ENCODE results near the gene PPY.
"Not testable (repeated sequence)": the region's sequence is repeated elsewhere in the genome, so short reads cannot be mapped to it uniquely, and the experiment has no call there.

Gene PPY

DNA sequence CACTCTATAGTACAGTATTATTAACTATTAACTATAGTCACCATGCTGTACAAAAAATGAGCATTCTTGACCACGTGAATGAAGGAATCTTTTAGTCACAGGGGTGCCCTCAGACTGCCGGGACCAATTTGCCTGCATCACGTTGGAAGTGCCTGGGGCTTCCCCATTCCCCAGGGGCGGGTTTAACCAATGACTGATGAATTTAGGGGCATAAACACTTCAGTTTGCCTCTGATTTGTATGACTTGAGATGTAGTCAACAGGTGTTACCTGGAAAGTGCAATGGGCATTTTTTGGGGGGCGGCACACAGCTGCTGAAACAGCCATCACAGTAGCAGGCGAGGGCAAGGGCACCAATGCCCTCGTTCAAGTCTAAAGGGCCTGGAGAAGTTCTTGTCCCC, 20.2 kb upstream of the PPY start:
- no peak for FAIRE-seq

DNA sequence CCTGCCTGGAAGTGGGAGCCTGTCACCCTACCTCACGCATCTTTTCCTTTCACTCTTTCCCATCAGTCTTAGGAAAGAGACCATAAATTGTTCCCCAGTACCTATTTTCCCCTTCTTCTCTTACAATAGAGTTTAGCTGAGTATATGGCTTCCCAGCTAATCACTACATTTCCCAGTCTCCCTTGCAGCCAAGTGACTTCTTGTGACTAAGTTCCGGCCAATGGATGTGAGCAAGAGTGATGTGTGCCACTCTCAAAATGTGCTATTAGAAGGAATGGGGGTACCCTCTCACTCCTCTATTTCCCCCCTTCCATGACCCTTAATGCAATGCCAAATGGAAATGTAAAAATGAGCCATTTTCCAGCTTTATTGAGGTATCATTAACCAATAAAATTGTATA, 19.7 kb upstream of the PPY start:
- FAIRE-seq: no peak

DNA sequence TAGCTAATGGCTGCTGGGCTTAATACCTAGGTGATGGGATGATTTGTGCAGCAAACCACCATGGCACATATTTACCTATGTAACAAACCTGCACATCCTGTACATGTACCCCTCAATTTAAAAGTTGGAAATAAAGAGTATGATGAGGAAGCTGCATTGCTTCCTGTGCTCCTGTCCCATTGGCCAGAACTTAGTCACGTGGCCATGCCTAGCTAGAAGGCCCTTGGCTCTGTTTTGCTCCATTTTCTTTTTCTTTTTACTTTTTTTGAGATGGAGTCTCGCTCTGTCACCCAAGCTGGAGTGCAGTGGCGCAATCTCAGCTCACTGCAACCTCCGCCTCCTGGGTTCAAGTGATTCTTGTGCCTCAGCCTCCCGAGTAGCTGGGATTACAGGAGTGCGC, 19.0 kb upstream of the PPY start:
- FAIRE-seq: not testable (repeated sequence)

DNA sequence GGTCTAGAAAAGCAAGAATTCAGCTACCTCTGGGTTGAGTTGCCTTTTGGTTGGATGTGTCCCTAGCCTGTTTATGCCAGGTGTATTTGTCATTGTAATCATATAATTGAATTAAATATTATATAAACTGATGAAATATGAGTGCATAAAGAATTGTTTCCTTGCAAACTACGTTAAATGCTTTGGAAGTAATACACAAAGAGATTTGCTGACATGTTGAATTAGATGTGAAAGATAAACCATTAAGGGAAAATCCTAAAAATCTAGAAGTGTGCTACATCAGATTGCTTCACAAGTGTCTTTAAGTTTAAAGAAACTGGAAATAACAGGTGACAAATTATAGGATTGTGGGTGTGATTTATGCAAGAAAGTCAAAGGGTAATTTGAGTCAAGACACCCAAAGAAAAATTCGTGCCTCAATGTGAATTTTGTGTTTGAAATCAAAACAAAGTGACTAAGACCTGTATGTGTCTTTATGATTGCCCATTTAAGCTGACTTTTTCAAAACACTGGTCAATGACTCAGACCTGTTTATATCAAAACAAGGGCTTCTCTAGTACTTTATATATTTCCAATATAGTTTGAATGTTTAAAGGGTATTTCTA, 16.6 kb upstream of the PPY start:
- no peak for FAIRE-seq

DNA sequence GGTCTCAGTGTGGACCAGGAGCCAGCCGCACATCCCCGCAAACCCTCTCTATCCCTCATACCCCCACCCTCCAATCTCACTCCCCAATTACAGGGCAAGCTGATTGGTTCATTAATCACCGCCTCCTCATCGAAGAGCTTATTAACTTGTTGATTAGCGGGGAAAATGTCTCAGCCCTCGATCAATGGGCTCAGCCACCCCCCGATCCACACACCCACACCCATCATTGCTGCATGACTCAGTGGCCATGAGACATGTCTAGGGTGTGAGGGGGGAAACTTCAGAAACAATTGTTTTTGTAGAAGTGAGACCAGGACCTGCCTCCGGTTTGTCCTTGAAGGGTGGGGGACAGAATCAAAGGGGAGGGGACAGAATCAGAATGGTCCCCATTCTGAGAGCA, 13.9 kb upstream of the PPY start:
- no peak for FAIRE-seq

DNA sequence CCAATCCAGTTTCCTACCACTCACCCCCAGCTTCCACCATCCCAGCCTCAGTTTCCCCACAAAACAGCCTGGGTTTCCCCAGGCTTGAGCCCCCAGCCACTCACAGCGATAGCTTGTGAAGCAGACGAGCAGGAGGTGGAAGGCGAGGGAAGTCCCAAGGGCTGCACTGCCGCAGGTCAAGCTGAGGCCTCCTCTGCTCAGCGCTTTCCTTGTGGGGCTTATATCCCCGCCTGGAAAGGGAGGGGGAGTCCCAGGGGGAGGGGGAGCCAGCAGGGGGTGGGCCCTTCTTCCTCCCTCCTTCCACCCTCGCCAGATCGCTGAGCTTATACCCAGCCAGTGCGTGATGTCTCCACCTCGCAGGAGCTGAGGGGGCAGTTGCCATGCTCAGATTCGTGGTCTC, 11.5 kb upstream of the PPY start, which contains the start of gene PYY:
Gene PYY, minus strand, starts transcription at position 195 of the 400 bp plus-strand sequence. CDS start 457 bp downstream, outside the sequence.
- FAIRE-seq: no peak

DNA sequence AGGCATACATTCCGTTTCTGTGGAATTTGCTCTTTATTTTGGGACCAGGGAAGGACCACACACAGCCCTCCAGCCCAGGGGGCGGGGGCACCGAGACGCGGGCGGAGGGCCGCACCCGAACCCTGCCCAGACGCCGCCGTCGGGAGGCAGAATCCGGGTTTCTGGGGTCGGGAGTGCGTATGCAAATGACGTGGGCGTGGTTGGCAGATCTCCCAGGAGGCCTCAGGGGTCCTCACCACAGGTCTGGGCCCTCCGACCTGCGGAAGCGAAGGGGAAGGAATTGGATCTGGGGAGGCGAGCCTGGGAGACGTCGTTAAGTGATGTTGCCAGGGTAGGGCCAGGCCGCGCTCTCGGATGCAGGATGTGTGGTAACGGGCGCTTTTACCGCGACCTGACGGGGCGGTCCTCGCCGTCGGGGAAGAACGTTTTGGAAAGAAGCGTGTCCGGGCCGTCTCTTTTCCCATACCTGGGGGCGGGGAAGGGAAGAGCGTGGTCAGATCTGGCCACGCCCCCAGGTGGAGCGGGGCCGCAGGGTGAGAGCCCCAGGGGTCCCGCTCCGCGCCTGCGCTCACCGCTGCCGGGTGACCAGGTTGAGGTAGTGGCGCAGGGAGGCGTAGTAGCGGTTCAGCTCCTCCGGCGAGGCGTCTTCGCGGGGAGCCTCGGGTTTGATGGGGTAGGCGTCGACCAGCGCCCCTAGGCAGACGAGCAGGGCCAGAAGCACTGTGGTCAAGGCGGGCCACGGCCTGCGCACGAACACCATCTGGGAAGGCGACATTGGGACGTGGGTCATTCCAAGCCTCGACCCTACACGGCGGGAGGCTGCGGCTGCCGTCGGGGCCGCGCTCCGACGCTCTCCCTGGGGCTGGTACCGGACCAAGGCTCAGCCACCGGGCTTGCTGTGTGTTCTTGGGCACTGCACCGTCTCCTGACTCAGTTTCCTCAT, 10.7 kb upstream of the PPY start:
- FAIRE-seq: no peak

DNA sequence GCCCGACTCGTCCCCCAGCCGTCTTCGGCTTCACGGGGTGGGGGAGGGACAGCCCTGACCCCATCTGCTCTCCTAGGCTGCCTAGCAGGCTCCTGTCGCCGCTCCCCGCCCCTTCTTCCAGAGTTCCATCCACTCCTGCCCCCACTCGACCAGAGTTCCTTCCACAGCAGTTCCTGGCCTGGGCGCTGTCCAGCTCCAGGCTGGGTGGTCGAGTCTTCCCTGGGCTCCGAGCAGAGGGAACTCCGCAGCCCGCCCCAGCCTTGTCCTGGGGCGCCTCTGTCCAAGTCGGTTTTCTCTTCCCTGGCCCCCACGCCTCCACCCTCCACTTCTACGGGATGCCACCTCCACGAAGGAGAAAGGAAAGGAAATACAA, 10.1 kb upstream of the PPY start:
- no peak for FAIRE-seq

DNA sequence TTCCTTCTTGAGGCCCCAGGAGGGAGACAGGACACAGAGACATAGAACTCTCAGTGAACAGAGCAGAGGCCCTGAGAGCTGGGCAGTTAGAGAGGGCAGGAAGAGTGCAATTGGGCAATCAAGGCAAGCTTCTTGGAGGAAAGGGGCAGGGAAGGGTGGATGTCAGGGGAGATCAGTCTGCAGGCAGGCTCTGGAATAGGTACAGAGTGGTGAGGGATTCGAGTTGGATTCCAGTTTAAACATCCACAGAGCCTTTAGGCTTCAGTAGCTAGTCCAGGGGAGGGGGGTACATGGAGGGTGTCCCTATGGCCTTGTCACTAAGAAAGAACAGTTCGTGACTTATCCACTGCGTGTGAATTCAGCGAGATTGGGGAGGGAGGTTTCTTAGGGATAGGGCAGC, 9.5 kb upstream of the PPY start:
- FAIRE-seq: no peak

DNA sequence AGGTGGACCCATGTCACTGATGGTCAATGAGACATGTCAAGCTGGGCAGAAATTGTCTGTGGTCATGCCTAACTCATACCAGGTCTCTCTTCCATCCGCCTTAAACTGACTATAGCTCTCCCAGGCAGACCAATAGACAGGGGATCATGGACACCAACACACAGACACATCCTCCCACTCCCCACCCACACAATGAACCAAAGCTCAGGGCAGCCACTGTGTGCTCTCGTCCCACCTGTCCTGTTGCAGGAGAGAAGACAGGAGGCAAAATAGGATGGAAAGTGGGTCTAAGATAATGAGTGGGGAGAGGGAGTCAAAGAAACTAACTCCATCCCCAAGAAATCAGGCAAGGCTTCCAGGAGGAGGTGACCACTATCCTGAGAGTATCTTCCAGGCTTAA, 8.3 kb upstream of the PPY start:
- no peak for FAIRE-seq

DNA sequence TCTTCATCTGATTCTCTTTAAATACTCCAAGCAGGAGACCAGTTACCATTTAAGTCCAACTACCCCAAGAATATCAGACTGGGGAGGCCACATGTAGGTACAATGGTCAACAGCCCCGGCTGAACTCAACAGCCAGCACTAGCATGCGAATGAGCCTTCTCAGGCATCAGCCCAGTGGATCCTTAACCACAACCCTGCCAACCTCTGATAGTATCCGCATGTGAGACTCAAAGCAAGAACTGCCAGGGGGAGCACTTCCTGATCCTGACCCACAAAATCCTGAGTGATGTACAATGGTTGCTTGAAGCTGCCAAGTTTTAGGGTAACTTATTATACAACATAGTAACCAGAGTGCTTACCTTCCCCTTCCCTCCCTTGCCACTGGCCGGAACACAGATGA, 7.5 kb upstream of the PPY start:
- no peak for FAIRE-seq

DNA sequence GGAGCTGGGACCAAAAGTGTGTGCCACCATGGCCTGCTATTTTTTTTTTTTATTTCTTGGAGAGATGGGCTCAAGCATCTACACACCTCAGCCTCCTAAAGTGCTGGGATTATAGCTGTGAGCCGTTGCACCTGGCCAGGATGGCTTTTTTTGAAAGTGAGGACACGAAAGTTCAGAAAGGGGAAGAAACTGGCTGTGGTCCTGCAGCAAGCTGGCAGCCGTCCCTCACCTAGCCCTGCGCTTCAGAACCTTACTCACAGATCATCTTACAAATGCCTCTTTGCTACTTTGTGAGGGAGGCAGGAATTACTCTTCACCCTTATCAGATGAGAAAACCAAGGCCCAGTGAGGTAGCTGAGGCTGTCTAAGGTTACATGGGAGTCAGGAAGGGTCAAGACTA, 4.5 kb upstream of the PPY start:
- FAIRE-seq: no peak

DNA sequence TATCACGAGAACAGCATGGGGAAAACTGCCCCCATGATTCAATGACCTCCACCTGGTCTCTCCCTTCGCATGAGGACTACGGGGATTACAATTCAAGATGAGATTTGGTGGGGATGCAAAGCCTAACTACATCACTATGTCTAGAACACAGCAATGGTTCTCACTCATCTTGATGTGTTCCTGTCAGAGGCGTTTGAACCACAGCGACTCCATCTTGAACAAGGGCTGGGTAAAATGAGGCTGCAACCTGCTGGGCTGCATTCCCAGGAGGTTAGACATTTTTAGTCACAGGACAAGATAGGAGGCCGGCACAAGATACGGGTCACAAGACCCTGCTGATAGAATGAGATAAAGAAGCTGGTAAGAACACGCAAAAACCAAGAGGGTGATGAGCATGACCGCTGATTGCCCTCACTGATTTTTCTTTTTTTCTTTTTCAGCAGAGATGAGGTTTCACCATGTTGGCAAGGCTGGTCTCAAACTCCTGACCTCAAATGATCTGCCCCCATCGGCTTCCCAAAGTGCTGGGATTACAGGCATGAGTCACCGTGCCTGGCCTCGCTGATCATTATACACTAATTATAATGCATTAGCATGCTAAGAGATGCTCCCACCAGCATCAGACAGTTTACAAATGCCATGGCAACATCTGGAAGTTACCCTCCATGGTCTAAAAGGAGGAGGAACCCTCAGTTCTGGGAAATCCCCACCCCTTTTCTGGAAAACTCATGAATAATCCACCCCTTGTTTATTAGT, 3.0 kb upstream of the PPY start:
- FAIRE-seq: no peak

DNA sequence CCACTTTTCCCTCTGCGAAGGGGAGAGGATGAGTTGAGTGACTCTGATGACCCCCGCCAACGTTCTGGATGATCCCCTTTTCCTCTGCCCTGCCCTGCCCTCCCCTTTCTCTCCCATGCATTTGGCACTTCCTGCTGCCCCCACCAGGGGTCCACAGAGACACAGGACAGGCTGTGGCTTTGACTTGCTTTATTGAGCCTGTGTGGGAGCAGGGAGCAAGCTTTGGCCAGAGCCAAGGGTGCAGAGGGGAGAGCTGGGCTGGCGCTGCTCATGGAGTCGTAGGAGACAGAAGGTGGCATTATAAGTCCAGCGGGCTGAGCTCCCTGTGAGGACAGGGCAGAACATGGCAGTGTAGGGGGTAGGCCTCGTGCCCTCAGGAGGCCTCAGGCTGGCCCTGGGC, 1.6 kb downstream of the PPY start:
- FAIRE-seq: no peak

DNA sequence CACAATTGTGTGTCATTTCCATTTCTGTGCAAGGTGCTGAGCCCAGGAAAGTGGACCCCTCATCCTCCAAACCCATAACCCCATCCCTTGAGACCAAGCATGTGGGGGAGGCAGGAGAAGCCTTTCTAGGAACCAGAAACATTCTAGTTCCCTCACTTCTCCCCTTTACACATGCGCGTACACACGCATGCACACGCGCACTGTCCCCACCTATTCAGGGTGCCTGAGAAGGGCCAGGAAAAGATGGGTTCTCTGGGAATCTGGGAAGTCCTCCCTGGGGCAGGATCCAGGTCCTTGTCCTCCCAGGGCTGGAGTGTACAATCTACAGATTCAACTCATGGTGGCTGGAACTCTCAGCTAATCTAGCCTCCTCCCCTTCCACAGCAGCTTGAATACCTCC, 2.4 kb downstream of the PPY start:
- no peak for FAIRE-seq

DNA sequence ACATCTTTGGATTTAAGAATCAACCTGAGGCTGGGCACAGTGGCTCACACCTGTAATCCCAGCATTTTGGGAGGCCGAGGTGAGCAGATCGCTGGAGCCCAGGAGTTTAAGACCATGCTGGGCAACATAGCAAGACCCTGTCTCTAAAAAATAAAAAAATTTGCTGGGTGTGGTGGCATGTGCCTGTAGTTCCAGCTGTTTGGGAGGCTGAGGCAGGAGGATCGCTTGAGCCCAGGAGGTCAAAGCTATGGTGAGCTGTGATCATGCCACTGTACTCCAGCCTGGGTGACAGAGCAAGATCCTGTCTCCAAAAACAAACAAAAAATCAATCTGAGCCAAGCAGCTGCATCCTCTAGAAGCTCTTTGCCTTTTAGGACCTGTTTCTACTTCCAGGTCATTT, 2.8 kb downstream of the PPY start:
- FAIRE-seq: not testable (repeated sequence)

DNA sequence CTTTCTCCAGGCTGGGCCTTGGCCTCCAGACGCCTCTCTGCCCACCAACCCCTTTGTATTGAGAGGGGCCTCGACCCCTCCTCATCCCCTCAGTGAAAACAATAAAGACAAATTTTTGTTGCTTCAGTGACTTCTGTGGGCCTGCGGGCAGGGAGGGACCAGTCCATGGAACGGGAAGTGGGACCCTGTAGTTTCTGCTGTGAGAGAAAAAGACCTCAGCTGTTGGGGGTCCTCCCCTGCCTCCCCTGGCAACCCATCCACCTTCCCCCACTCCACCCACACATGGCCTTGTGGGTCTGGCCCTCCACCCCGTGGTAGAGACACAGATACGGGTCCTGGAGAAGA, 3.5 kb downstream of the PPY start:
- FAIRE-seq: no peak

DNA sequence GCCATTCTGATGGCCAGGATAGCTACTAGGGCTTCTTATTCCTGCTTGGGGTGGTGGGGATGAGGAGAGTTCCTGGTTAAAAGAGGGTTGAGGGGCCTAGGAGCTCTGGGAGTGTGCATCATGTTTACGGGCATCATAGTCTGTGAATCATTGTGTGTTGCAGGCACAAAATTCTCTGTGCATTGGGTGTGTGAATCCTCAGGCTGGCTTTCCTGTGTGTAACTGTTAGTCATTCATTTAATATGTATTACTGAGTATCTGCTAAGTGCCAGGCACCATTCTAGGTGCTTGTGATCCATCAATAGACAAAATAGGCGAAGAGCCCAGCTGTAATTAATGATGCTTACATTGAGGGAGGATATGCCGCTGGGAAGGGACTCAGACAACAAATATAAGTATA, 5.8 kb downstream of the PPY start:
- FAIRE-seq: no peak

DNA sequence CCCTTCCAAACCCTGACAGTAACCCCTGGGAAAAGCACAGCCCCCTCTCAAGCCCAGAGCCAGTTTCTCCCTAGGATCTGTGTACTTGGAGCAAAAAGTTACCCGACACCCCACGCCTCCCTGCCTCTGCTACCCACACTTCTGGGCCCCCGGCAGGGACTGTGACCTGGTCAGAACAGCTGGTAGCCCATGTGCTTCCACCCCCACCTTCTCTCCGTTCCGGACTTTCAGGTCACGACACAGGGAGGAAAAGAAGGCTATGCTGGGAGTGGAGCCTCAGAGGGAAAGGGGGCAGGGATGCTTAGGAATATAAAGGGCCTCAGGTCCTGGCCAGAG, 6.4 kb downstream of the PPY start:
- no peak for FAIRE-seq

DNA sequence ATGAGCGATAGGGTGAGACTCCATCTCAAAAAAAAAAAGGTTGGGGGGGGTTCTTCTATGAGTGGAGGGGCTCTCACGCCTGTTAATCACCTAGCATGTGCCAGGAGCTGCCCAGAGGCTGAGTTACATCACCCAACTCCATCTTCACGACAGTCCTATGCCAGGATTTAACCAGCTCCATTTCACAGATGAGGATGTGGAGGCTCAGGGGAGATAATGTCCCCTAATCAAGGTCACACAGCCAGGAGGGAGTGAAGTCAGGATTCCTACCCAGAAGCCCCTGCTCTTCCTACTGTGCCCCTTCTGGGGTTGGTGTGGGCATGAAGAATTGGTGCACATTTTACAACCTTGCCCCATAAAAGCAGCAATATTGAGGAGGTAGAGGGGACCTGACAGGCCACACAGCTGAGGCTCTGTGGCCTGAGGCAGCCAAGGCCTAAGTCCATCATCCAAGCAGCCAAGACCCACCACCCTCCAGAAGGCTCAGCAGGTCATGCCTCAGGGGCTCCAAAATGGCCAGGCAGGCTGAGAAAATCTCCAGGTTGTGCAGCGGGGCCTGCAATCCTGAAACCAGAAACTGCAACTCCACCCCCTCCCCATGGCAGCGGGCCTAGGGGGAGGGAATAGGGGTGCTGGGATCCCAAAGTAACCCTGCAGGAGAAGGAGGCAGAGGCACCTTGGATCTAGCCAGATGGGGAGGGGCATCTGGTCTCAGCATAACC, 6.9 kb downstream of the PPY start:
- no peak for FAIRE-seq

DNA sequence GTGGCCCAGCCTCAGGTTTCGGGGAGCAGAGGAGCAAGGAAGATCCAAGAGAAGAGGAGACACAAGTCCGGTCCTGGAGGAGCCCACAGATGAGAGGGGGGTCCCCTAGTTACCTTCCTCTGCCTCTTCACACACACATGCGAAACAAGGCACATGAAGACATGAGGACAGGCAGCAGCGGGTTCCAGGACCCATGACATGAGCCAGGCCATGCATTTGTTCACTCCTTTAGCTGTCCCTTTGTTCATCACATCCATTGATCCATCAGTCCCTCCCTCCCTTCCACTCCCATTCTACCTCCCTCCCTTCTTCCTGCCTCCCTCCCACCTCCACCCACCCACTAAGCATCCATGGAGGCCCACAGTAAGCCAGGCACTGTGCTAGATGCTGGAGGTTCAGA, 9.4 kb downstream of the PPY start:
- FAIRE-seq: no peak

DNA sequence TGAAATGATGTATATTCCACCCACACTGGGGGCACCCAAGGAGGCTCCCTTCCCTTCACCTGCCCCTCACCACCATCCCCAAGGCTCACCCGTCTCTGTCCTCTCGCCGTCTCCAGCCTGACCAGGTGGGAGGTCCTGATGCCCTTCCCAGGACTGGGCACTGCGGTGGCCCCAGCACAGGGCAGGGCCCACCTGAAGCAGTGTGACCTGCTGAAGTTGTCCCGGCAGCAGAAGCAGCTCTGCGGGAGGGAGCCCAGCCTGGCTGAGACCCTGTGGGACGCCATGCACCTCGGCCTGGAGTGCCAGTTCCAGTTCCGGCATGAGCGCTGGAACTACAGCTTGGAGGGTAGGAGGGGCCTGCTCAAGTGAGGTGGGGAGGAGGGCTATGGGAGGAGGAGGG, 9.9 kb downstream of the PPY start:
- FAIRE-seq: no peak

DNA sequence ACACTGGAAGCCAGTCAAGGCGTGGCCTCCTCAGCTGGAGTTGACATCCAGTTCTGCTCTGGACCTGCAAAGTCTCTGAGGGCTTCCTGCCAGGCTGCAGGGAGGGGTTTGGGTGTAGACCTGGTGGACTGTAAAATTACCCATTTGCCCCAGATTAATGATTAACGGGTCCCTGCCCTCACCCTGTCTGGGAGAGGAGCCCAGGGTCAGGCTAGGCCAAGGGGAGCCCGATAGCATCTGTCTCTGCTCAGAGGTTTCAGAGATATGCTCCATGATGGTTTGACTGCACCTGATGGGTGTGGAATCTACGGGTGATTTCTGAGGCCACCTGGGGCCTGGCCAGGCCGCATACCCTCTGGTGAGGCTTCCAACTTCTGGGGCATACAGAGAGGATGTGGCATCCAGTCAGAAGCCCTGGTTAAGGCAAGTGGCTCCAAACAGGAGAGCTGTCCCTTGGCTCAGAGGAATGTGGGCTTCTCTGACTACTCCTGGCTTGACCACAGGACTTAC, 11.2 kb downstream of the PPY start:
- no peak for FAIRE-seq

Measured in A204.1 (cell line).